BLaER1 treated with 17β-estradiol and CSF1 and Interleukin-3, amounts not matched to agents 10 nM and 100 nM (cell line): ENCODE data around the gene PRCP.

Source experiments
- H3K27ac ChIP-seq, 11 experiments: shearing (Covaris generic); formaldehyde crosslinking; 2 replicates each; pipeline ENCODE4 v1.8.1; 2022
- H3K27me3 ChIP-seq, 11 experiments: shearing (Covaris generic); formaldehyde crosslinking; 2 replicates each; pipeline ENCODE4 v1.8.1; 2022
- H3K36me3 ChIP-seq, 11 experiments: shearing (Covaris generic); formaldehyde crosslinking; 2 replicates each; pipeline ENCODE4 v1.8.1; 2022
- H3K4me1 ChIP-seq, 10 experiments: shearing (Covaris generic); formaldehyde crosslinking; 2 replicates each; pipeline ENCODE4 v1.8.1; 2022
- H3K4me2 ChIP-seq, 11 experiments: shearing (Covaris generic); formaldehyde crosslinking; 2 replicates each; pipeline ENCODE4 v1.8.1; 2022
- H3K4me3 ChIP-seq, 10 experiments: shearing (Covaris generic); formaldehyde crosslinking; 2 replicates each; pipeline ENCODE4 v1.8.1; 2022
- H3K9ac ChIP-seq, 11 experiments: shearing (Covaris generic); formaldehyde crosslinking; 2 replicates each; pipeline ENCODE4 v1.8.1; 2022
- H3K9me3 ChIP-seq, 11 experiments: shearing (Covaris generic); formaldehyde crosslinking; replicated peaks in 1 of 11; 2 replicates each; pipeline ENCODE4 v1.8.1; 2022
- H4K20me1 ChIP-seq, 11 experiments: shearing (Covaris generic); formaldehyde crosslinking; 2 replicates each; pipeline ENCODE4 v1.8.1; 2022
- Cebpa-rat ChIP-seq, 11 experiments: shearing (Covaris generic); IDR thresholded peaks; 2 replicates each; pipeline ENCODE4 v1.8.1; 2022

The PRCP gene

GRCh38 chr11:82791779-82792178 is 108.5 kb downstream of the PRCP start:
- no peak overlapping the region for H3K4me2 ChIP-seq
- no peak for TF ChIP-seq Cebpa-rat (IDR thresholded peaks at IDR 0.05)
- H3K4me1 ChIP-seq, result peaks cover 3 to 12% (median 7%) of the 10 kb centered on the region in 10 experiments; a peak in 9 of 20 replicates
- H4K20me1 ChIP-seq, result no peaks in the 10 kb centered on the region
- no peak overlapping the region for H3K27ac ChIP-seq
- H3K27me3 ChIP-seq, result no peaks in the 10 kb centered on the region
- no peak overlapping the region for H3K4me3 ChIP-seq
- H3K36me3 ChIP-seq, result no peaks in the 10 kb centered on the region
- H3K9ac ChIP-seq, result no peak overlapping the region
- no peaks in the 10 kb centered on the region for H3K9me3 ChIP-seq

- H3K4me3 ChIP-seq, result no peak overlapping the region
- H3K4me2 ChIP-seq, result peak overlapping the region in 4 of 11 experiments; percentile 3 to 29 (median 16); a peak in 4 of 22 replicates
- H3K36me3 ChIP-seq, result no peaks in the 10 kb centered on the region
- H3K4me1 ChIP-seq, result peaks cover 0 to 12% (median 6%) of the 10 kb centered on the region in 10 experiments; a peak in 4 of 20 replicates
- no peaks in the 10 kb centered on the region for H4K20me1 ChIP-seq
- H3K9ac ChIP-seq, result no peak overlapping the region
- H3K9me3 ChIP-seq, result no peaks in the 10 kb centered on the region
- no peak overlapping the region for H3K27ac ChIP-seq
- no peak for TF ChIP-seq Cebpa-rat (IDR thresholded peaks at IDR 0.05)
- H3K27me3 ChIP-seq, result no peaks in the 10 kb centered on the region
Observed at GRCh38 chr11:82790723-82791484, 109.3 kb downstream of the PRCP start.

GRCh38 chr11:82787981-82788380 is 112.2 kb downstream of the PRCP start:
- Histone ChIP-seq H3K4me3 (no peak overlapping the region), H3K9ac (no peak overlapping the region), H4K20me1 (no peaks in the 10 kb centered on the region), H3K9me3 (no peaks in the 10 kb centered on the region), H3K27me3 (no peaks in the 10 kb centered on the region), H3K4me2 (no peak overlapping the region), H3K4me1 (peaks cover 0 to 12% (median 6%) of the 10 kb centered on the region in 10 experiments; a peak in 4 of 20 replicates), H3K36me3 (no peaks in the 10 kb centered on the region), H3K27ac (no peak overlapping the region)
- TF ChIP-seq Cebpa-rat (IDR thresholded peaks at IDR 0.05), result no peak

- H3K4me3 ChIP-seq, result no peak overlapping the region
- no peaks in the 10 kb centered on the region for H4K20me1 ChIP-seq
- H3K27ac ChIP-seq, result no peak overlapping the region
- H3K27me3 ChIP-seq, result no peaks in the 10 kb centered on the region
- peaks cover 0 to 8% (median 6%) of the 10 kb centered on the region in 11 experiments; a peak in 15 of 22 replicates for H3K9me3 ChIP-seq
- H3K9ac ChIP-seq, result no peak overlapping the region
- peaks cover 0 to 12% (median 6%) of the 10 kb centered on the region in 10 experiments; a peak in 4 of 20 replicates for H3K4me1 ChIP-seq
- TF ChIP-seq Cebpa-rat (IDR thresholded peaks at IDR 0.05), result no peak
- no peaks in the 10 kb centered on the region for H3K36me3 ChIP-seq
- no peak overlapping the region for H3K4me2 ChIP-seq
Observed at GRCh38 chr11:82786836-82787235, 113.4 kb downstream of the PRCP start.

GRCh38 chr11:82786001-82786400 is 114.2 kb downstream of the PRCP start:
- Histone ChIP-seq H3K4me3 (no peak overlapping the region), H3K27ac (no peak overlapping the region), H4K20me1 (no peaks in the 10 kb centered on the region), H3K4me1 (peaks cover 0 to 8% (median 3%) of the 10 kb centered on the region in 10 experiments; a peak in 4 of 20 replicates), H3K9ac (no peak overlapping the region), H3K4me2 (no peak overlapping the region), H3K9me3 (peaks cover 0 to 10% (median 7%) of the 10 kb centered on the region in 11 experiments; a peak in 15 of 22 replicates), H3K36me3 (no peaks in the 10 kb centered on the region), H3K27me3 (no peaks in the 10 kb centered on the region)
- TF ChIP-seq Cebpa-rat (IDR thresholded peaks at IDR 0.05), result no peak

- H3K4me1 ChIP-seq, result no peaks in the 10 kb centered on the region
- no peaks in the 10 kb centered on the region for H3K27me3 ChIP-seq
- no peak overlapping the region for H3K4me3 ChIP-seq
- H3K9ac ChIP-seq, result no peak overlapping the region
- H3K9me3 ChIP-seq, result peaks cover 0 to 10% (median 7%) of the 10 kb centered on the region in 11 experiments; a peak in 15 of 22 replicates
- H3K27ac ChIP-seq, result no peak overlapping the region
- no peaks in the 10 kb centered on the region for H3K36me3 ChIP-seq
- no peak overlapping the region for H3K4me2 ChIP-seq
- no peaks in the 10 kb centered on the region for H4K20me1 ChIP-seq
- peak in 1 of 11 experiments; percentile 30; a peak in 1 of 22 replicates for TF ChIP-seq Cebpa-rat (IDR thresholded peaks at IDR 0.05)
Observed at GRCh38 chr11:82782825-82783374, 117.3 kb downstream of the PRCP start.

- Histone ChIP-seq H3K27me3 (no peaks in the 10 kb centered on the region), H4K20me1 (no peaks in the 10 kb centered on the region), H3K27ac (no peak overlapping the region), H3K4me1 (no peaks in the 10 kb centered on the region), H3K36me3 (no peaks in the 10 kb centered on the region), H3K4me3 (no peak overlapping the region), H3K4me2 (no peak overlapping the region), H3K9ac (no peak overlapping the region), H3K9me3 (peaks cover 4 to 28% (median 18%) of the 10 kb centered on the region in 11 experiments; a peak in 20 of 22 replicates)
- TF ChIP-seq Cebpa-rat (IDR thresholded peaks at IDR 0.05), result no peak
Observed at GRCh38 chr11:82778776-82779175, 121.5 kb downstream of the PRCP start.

GRCh38 chr11:82776377-82776776 is 123.9 kb downstream of the PRCP start:
- Histone ChIP-seq H3K9me3 (peaks cover 0 to 21% (median 12%) of the 10 kb centered on the region in 11 experiments; a peak in 13 of 22 replicates), H4K20me1 (no peaks in the 10 kb centered on the region), H3K4me3 (no peak overlapping the region), H3K4me2 (no peak overlapping the region), H3K4me1 (no peaks in the 10 kb centered on the region), H3K9ac (no peak overlapping the region), H3K36me3 (no peaks in the 10 kb centered on the region), H3K27ac (no peak overlapping the region), H3K27me3 (no peaks in the 10 kb centered on the region)
- TF ChIP-seq Cebpa-rat (IDR thresholded peaks at IDR 0.05), result no peak

- H3K4me3 ChIP-seq, result no peak overlapping the region
Observed at GRCh38 chr11:82775736-82776346, 124.4 kb downstream of the PRCP start.

More at GRCh38 chr11:82775736-82776346, 124.4 kb downstream of the PRCP start:
- H3K4me1 ChIP-seq, result no peaks in the 10 kb centered on the region
- no peaks in the 10 kb centered on the region for H4K20me1 ChIP-seq
- H3K4me2 ChIP-seq, result no peak overlapping the region
- no peak overlapping the region for H3K27ac ChIP-seq
- no peaks in the 10 kb centered on the region for H3K27me3 ChIP-seq
- no peak for TF ChIP-seq Cebpa-rat (IDR thresholded peaks at IDR 0.05)
- peaks cover 0 to 21% (median 12%) of the 10 kb centered on the region in 11 experiments; a peak in 13 of 22 replicates for H3K9me3 ChIP-seq
- H3K9ac ChIP-seq, result no peak overlapping the region
- no peaks in the 10 kb centered on the region for H3K36me3 ChIP-seq
